ENCODE results near the gene LGI4. TPM values are rescaled to one million over a fixed set of nuclear protein-coding genes. Genes with fewer than 3 reads are reported as not detected.

Gene LGI4
- total RNA-seq, 1 donor from 2014 or later = not detected

DNA sequence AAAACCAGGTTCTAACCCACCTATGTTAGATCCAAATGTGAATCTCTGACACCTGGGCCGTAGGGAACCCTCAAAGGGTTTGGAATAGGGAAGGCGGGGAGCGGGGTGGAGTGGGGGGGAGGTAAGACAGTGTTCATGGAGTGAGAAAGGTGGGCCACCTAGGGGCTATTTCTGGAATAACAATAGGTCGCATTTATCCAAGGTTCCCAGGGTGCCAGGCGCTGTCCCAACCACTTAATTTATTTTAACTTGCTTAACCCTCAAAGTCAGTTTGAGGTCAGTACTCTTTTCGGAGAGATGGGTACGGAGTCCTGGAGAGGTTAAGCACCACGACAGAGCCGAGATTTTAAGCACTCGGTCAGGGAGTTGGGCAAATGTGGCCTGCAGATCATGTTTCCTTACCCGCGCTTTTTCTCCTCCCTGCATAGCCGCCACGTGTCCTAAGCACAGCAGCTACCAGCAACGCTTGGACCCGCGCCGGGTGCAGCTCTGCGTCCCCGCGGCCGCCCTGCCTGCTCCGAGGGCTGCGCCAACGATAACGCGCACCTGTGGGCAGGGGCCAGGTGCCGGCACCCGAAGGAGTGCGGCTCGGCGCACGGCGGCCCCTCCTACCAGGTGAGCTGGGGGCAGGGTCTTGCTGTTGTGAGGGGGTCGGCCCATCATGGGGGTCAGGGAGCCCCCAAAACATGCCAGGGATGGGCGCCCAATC, 44.2 kb downstream of the LGI4 start:
- CTCF ChIA-PET = interaction anchor here (1.1 to 4.3 kb wide), 7 partner anchors 8 to 45 kb away, joined by 3 to 52 read pairs (median 5); partner anchors contain the start of gene LGI4
- H3K27ac Mint-ChIP-seq = no peak overlapping the region

DNA sequence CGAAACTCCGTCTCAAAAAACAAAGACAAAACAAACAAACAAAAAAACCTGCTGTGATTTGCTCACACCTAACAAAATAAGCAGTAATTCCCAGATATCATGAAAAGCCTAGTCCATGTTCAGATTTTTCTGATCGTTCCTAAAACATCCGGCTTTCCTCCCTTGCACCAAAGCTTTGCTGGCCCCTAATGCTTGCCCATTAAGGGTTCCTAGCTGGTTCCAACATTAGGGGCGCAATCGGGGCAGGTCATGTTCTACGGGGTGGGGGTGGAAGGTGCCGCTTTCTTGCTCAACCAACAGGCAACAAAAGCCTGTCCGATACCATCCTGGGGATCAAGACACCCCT, 44.7 kb downstream of the LGI4 start:
- H3K4me1 Mint-ChIP-seq = peaks cover 51% of the 10 kb centered on the region
- no peak overlapping the region for H3K27ac Mint-ChIP-seq

More for the DNA sequence above, 44.2 kb downstream of the LGI4 start:
- ATAC-seq (ENCODE audit: low read depth) (peak; percentile 65), DNase-seq (no peak)
- Mint-ChIP-seq H3K27me3 (no peaks in the 10 kb centered on the region), H3K4me3 (peak overlapping the region; percentile 68), H3K9me3 (no peaks in the 10 kb centered on the region), H3K4me1 (peaks cover 46% of the 10 kb centered on the region), H3K36me3 (ENCODE audit: low read depth) (no peaks in the 10 kb centered on the region)
- POLR2A ChIA-PET = interaction anchor here (1.2 kb wide), 1 partner anchor 24 kb away, joined by 3 read pairs; no protein-coding TSS in a partner anchor
- intact Hi-C loops (cut with micrococcal nuclease) = loop anchor here (1.0 kb wide), 4 partner anchors 23 to 117 kb away; partner anchors contain the start of gene LGI4
- TF ChIP-seq, protein P1, sequence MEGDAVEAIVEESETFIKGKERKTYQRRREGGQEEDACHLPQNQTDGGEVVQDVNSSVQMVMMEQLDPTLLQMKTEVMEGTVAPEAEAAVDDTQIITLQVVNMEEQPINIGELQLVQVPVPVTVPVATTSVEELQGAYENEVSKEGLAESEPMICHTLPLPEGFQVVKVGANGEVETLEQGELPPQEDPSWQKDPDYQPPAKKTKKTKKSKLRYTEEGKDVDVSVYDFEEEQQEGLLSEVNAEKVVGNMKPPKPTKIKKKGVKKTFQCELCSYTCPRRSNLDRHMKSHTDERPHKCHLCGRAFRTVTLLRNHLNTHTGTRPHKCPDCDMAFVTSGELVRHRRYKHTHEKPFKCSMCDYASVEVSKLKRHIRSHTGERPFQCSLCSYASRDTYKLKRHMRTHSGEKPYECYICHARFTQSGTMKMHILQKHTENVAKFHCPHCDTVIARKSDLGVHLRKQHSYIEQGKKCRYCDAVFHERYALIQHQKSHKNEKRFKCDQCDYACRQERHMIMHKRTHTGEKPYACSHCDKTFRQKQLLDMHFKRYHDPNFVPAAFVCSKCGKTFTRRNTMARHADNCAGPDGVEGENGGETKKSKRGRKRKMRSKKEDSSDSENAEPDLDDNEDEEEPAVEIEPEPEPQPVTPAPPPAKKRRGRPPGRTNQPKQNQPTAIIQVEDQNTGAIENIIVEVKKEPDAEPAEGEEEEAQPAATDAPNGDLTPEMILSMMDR (IDR thresholded peaks at IDR 0.05) = no peak

DNA sequence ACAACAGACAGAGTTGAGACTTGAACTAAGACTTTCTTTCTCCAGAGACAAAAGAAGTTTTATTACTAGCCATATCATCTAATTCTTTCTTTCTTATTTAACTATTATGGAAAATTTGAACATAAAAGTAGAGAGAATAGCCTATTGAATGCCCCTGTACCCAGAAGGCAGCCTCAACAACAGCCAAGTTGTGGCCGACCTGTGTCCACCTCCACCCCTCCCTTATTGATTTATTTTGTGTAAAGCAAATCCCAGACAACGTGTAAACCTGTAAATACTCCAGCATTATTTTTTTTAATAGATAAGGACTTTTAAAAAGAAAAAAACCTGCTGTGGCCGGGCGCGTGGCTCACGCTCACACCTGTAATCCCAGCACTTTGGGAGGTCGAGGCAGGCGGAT, 45.3 kb downstream of the LGI4 start:
- no peaks in the 10 kb centered on the region for H3K36me3 Mint-ChIP-seq (ENCODE audit: low read depth)

More for the DNA sequence above, 44.7 kb downstream of the LGI4 start:
- Mint-ChIP-seq H3K27me3 (no peaks in the 10 kb centered on the region), H3K9me3 (no peaks in the 10 kb centered on the region), H3K4me3 (peak overlapping the region; percentile 68), H3K36me3 (ENCODE audit: low read depth) (no peaks in the 10 kb centered on the region)
- ChIA-PET CTCF (interaction anchor here (0.6 to 4.3 kb wide), 5 partner anchors 19 to 117 kb away, joined by 3 to 52 read pairs (median 3); partner anchors contain the start of gene LGI4), POLR2A (interaction anchor here (1.2 kb wide), 1 partner anchor 23 kb away, joined by 3 read pairs; no protein-coding TSS in a partner anchor)
- TF ChIP-seq, protein P1 (IDR thresholded peaks at IDR 0.05) = no peak
- ATAC-seq (ENCODE audit: low read depth) (no peak), DNase-seq (no peak)
- intact Hi-C loops (cut with micrococcal nuclease) = loop anchor here (1.0 kb wide), 4 partner anchors 23 to 117 kb away; partner anchors contain the start of gene LGI4

DNA sequence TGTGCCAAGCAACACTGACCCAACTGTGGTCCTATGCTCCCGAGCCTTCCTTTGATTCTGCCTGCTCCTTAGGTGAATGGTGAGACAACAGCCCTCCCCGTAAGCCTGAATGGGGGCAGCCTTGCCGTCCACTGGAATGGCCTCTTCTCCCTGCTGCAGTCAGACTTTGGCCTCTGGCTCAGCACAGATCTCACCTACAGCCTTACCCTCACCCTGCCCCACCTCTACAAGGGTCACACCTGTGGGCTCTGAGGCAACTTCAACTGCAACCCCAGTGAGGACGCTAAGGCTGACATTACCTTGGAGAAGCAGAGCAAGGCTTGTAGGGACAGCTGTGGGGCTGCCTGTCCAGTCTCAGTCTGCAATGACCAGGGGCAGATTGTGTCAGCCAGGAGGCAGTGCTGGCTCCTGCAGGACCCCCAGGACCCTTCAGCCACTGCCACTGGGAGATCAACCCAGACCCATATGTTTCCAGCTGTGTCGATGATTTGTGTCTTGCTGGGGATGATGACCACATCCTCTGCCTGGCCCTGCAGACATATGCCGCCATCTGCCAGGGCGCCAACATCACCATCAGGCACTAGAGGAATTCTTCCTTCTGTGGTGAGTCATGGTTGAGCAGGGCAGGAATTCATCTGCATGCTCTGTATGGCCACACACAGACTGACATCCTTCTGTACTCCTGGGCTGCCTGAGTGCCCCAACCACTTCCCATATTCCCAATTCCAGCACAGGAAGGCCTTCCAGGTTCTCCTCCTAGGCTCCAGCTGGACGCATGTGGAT, 46.5 kb downstream of the LGI4 start:
- DNase-seq (no peak), ATAC-seq (ENCODE audit: low read depth) (no peak)
- Mint-ChIP-seq H3K27ac (peak overlapping the region; percentile 96), H3K4me1 (peaks cover 69% of the 10 kb centered on the region), H3K36me3 (ENCODE audit: low read depth) (no peaks in the 10 kb centered on the region), H3K9me3 (no peaks in the 10 kb centered on the region), H3K4me3 (no peak overlapping the region), H3K27me3 (no peaks in the 10 kb centered on the region)
- intact Hi-C loops (cut with micrococcal nuclease) = no loop called here
- TF ChIP-seq, protein P1 (IDR thresholded peaks at IDR 0.05) = no peak
- ChIA-PET CTCF (interaction anchor here (3.1 to 4.0 kb wide), 2 partner anchors 18 to 21 kb away, joined by 16 to 48 read pairs; no protein-coding TSS in a partner anchor), POLR2A (no interaction called here)

More for the DNA sequence above, 45.3 kb downstream of the LGI4 start:
- POLR2A ChIA-PET = interaction anchor here (1.2 kb wide), 1 partner anchor 23 kb away, joined by 3 read pairs; no protein-coding TSS in a partner anchor
- Mint-ChIP-seq H3K27me3 (no peaks in the 10 kb centered on the region), H3K4me3 (no peak overlapping the region), H3K4me1 (peaks cover 57% of the 10 kb centered on the region), H3K27ac (no peak overlapping the region), H3K9me3 (no peaks in the 10 kb centered on the region)
- intact Hi-C loops (cut with micrococcal nuclease) = no loop called here
- TF ChIP-seq, protein P1 (IDR thresholded peaks at IDR 0.05) = no peak
- CTCF ChIA-PET = interaction anchor here (0.6 to 4.3 kb wide), 5 partner anchors 19 to 117 kb away, joined by 3 to 52 read pairs (median 3); partner anchors contain the start of gene LGI4
- ATAC-seq (ENCODE audit: low read depth) (no peak), DNase-seq (no peak)

Data from activated B cell treated with CpG ODN at 0.5 μM for 24 hours (primary cell).